GM19372 (cell line): ENCODE data around the gene OR2V1.

Experiments
- ATAC-seq: cut with Tn5 transposase; IDR thresholded peaks from one replicate; pipeline ENCODE4 v1.9.1; 2021; ENCODE audit warnings: mild to moderate bottlenecking, low read depth, moderate library complexity; ENCODE audit not compliant: unreplicated experiment

Gene OR2V1

GRCh38 chr5:181084621-181085195, 46.3 kb downstream of the OR2V1 start:
- ATAC-seq, result no peak

GRCh38 chr5:181081989-181082388, 49.0 kb downstream of the OR2V1 start:
- no peak for ATAC-seq

DNA sequence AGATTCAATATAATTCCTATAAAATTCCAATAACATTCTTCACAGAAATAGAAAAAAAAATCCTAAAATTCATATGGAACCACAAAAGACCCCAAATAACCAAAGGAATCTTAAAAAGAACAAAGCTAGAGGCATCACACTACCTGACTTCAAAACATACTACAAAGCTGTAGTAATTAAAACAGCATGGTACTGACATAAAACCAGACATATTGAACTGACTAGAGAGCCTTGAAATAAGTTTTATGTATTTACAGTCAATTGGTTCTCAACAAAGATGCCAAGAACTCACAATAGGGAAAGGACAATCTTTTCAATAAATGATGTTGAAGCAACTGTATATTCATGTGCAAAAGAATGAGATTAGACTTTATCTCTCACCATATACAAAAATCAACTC, 54.0 kb downstream of the OR2V1 start:
- no peak for ATAC-seq
